ENCODE data around the gene CCDC54.

The CCDC54 gene

GRCh38 chr3:107410606-107411005 is 33.4 kb downstream of the CCDC54 start:
- Histone ChIP-seq H3K4me1 (peaks cover 7% of the 10 kb centered on the region; the same call in 1 of the 2 replicates), H3K4me3 (no peak overlapping the region), H3K36me3 (no peaks in the 10 kb centered on the region), H3K4me2 (no peak overlapping the region), H3K9ac (no peak overlapping the region), H4K20me1 (no peaks in the 10 kb centered on the region), H3K27me3 (no peaks in the 10 kb centered on the region), H3K9me3 (peaks cover 23% of the 10 kb centered on the region), H3K27ac (no peak overlapping the region)
- no peak for TF ChIP-seq Cebpa-rat (IDR thresholded peaks at IDR 0.05)

GRCh38 chr3:107411056-107411455 is 33.8 kb downstream of the CCDC54 start:
- Histone ChIP-seq H3K4me1 (peaks cover 7% of the 10 kb centered on the region; the same call in 1 of the 2 replicates), H3K27ac (no peak overlapping the region), H3K9ac (no peak overlapping the region), H3K4me2 (no peak overlapping the region), H3K4me3 (no peak overlapping the region), H4K20me1 (no peaks in the 10 kb centered on the region), H3K36me3 (no peaks in the 10 kb centered on the region), H3K27me3 (no peaks in the 10 kb centered on the region), H3K9me3 (peaks cover 23% of the 10 kb centered on the region)
- no peak for TF ChIP-seq Cebpa-rat (IDR thresholded peaks at IDR 0.05)

GRCh38 chr3:107411779-107412178 is 34.5 kb downstream of the CCDC54 start:
- H3K9me3 ChIP-seq: peaks cover 23% of the 10 kb centered on the region
- no peaks in the 10 kb centered on the region for H3K36me3 ChIP-seq
- H3K27me3 ChIP-seq: no peaks in the 10 kb centered on the region
- H3K27ac ChIP-seq: no peak overlapping the region
- 0 out of 2 replicates have a peak overlapping the region, but pooled peaks have one; percentile 11 for H3K4me2 ChIP-seq
- no peak overlapping the region for H3K4me3 ChIP-seq
- TF ChIP-seq Cebpa-rat (IDR thresholded peaks at IDR 0.05): no peak
- no peaks in the 10 kb centered on the region for H4K20me1 ChIP-seq
- H3K4me1 ChIP-seq: peaks cover 7% of the 10 kb centered on the region; the same call in 1 of the 2 replicates
- H3K9ac ChIP-seq: no peak overlapping the region

- TF ChIP-seq Cebpa-rat (IDR thresholded peaks at IDR 0.05): no peak
- H3K27me3 ChIP-seq: no peaks in the 10 kb centered on the region
- H3K36me3 ChIP-seq: no peaks in the 10 kb centered on the region
- no peak overlapping the region for H3K27ac ChIP-seq
- H3K4me1 ChIP-seq: peaks cover 7% of the 10 kb centered on the region; the same call in 1 of the 2 replicates
- no peak overlapping the region for H3K4me3 ChIP-seq
- H3K4me2 ChIP-seq: no peak overlapping the region
- no peaks in the 10 kb centered on the region for H4K20me1 ChIP-seq
- peaks cover 23% of the 10 kb centered on the region for H3K9me3 ChIP-seq
- H3K9ac ChIP-seq: no peak overlapping the region
Observed at GRCh38 chr3:107412376-107412775, 35.1 kb downstream of the CCDC54 start.

- no peaks in the 10 kb centered on the region for H3K36me3 ChIP-seq
- H3K4me3 ChIP-seq: no peak overlapping the region
- peaks cover 18% of the 10 kb centered on the region for H3K9me3 ChIP-seq
- TF ChIP-seq Cebpa-rat (IDR thresholded peaks at IDR 0.05): no peak
- H3K4me2 ChIP-seq: no peak overlapping the region
- H3K27ac ChIP-seq: no peak overlapping the region
- H4K20me1 ChIP-seq: no peaks in the 10 kb centered on the region
- no peak overlapping the region for H3K9ac ChIP-seq
- H3K27me3 ChIP-seq: no peaks in the 10 kb centered on the region
- peaks cover 7% of the 10 kb centered on the region; the same call in 1 of the 2 replicates for H3K4me1 ChIP-seq
Observed at GRCh38 chr3:107413264-107413663, 36.0 kb downstream of the CCDC54 start.

GRCh38 chr3:107414325-107414964 is 37.2 kb downstream of the CCDC54 start:
- Histone ChIP-seq H3K36me3 (no peaks in the 10 kb centered on the region), H3K9ac (no peak overlapping the region), H3K27me3 (no peaks in the 10 kb centered on the region), H3K4me3 (no peak overlapping the region), H3K27ac (no peak overlapping the region), H3K9me3 (peaks cover 6% of the 10 kb centered on the region), H3K4me1 (peaks cover 7% of the 10 kb centered on the region; the same call in 1 of the 2 replicates), H4K20me1 (no peaks in the 10 kb centered on the region), H3K4me2 (no peak overlapping the region; the same call in 1 of the 2 replicates)
- no peak for TF ChIP-seq Cebpa-rat (IDR thresholded peaks at IDR 0.05)

- no peaks in the 10 kb centered on the region for H3K27me3 ChIP-seq
- H4K20me1 ChIP-seq: no peaks in the 10 kb centered on the region
- H3K4me2 ChIP-seq: no peak overlapping the region
- no peak overlapping the region for H3K9ac ChIP-seq
- no peak overlapping the region for H3K4me3 ChIP-seq
- TF ChIP-seq Cebpa-rat (IDR thresholded peaks at IDR 0.05): no peak
- H3K4me1 ChIP-seq: peaks cover 7% of the 10 kb centered on the region; the same call in 1 of the 2 replicates
- no peak overlapping the region for H3K27ac ChIP-seq
- H3K36me3 ChIP-seq: no peaks in the 10 kb centered on the region
- H3K9me3 ChIP-seq: no peaks in the 10 kb centered on the region
Observed at GRCh38 chr3:107416138-107416537, 38.9 kb downstream of the CCDC54 start.

- Histone ChIP-seq H3K36me3 (no peaks in the 10 kb centered on the region), H3K9ac (no peak overlapping the region), H3K27me3 (no peaks in the 10 kb centered on the region), H3K4me1 (peaks cover 4% of the 10 kb centered on the region; the same call in 1 of the 2 replicates), H3K4me2 (no peak overlapping the region), H3K27ac (no peak overlapping the region), H4K20me1 (no peaks in the 10 kb centered on the region), H3K9me3 (no peaks in the 10 kb centered on the region), H3K4me3 (no peak overlapping the region)
- TF ChIP-seq Cebpa-rat (IDR thresholded peaks at IDR 0.05): no peak
Observed at GRCh38 chr3:107416886-107417285, 39.6 kb downstream of the CCDC54 start.

- no peaks in the 10 kb centered on the region for H3K4me1 ChIP-seq
- H3K27me3 ChIP-seq: no peaks in the 10 kb centered on the region
- no peaks in the 10 kb centered on the region for H4K20me1 ChIP-seq
- H3K9ac ChIP-seq: no peak overlapping the region
- H3K36me3 ChIP-seq: no peaks in the 10 kb centered on the region
- H3K4me3 ChIP-seq: no peak overlapping the region
- H3K9me3 ChIP-seq: no peaks in the 10 kb centered on the region
- no peak overlapping the region for H3K27ac ChIP-seq
- TF ChIP-seq Cebpa-rat (IDR thresholded peaks at IDR 0.05): no peak
- H3K4me2 ChIP-seq: peak overlapping the region; percentile 35; the same call in 1 of the 2 replicates
Observed at GRCh38 chr3:107421170-107421792, 44.0 kb downstream of the CCDC54 start.

GRCh38 chr3:107421881-107422280 is 44.6 kb downstream of the CCDC54 start:
- no peak overlapping the region for H3K4me3 ChIP-seq
- H3K9ac ChIP-seq: no peak overlapping the region
- H3K27ac ChIP-seq: no peak overlapping the region
- TF ChIP-seq Cebpa-rat (IDR thresholded peaks at IDR 0.05): no peak
- H3K9me3 ChIP-seq: no peaks in the 10 kb centered on the region
- H4K20me1 ChIP-seq: no peaks in the 10 kb centered on the region
- no peaks in the 10 kb centered on the region for H3K4me1 ChIP-seq
- H3K36me3 ChIP-seq: no peaks in the 10 kb centered on the region
- no peaks in the 10 kb centered on the region for H3K27me3 ChIP-seq
- H3K4me2 ChIP-seq: no peak overlapping the region

All from BLaER1 (cell line).